ENCODE measurements around the gene TAS2R16. TPM values are rescaled to one million over a fixed set of nuclear protein-coding genes. Genes with fewer than 3 reads are reported as not detected.

TAS2R16 gene
- total RNA-seq (2014; rRNA removed; shearing (Covaris generic)), result not detected in 2 replicates
- polyA plus RNA-seq (2016; fragmentation: Nextera tagmentation; extraction: Ambion mirVana), result not detected in 2 replicates

DNA sequence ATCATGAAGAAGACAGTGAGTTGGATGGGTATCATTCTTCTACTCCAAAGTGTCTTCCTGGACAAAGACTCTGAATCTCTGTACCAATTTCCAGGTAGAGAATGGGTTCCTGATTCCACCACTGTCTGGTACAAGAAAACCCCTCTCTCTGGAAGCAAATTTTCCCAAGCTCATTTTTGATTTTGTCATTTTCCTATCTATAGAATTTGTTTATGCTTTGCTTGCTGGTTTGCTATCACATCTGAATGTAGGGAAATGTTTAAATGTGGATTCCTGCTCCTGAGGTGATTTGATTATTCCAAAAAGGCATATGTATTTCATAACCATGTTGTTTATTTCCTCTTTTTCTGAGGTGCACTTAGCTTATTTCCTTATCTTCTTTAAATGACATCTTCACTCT is at the start of gene TAS2R16:
TSS of gene TAS2R16 (minus strand) at position 101 of the 400 bp plus-strand sequence. CDS start at position 35, 66 bp downstream.
- H2AFZ ChIP-seq, result no peak within 1 kb of the TSS
- TF ChIP-seq EZH2 (IDR thresholded peaks at IDR 0.05; ENCODE audit: insufficient read depth, poor library complexity, severe bottlenecking) (no peak), EZH2phosphoT487 (IDR thresholded peaks at IDR 0.05; ENCODE audit: insufficient read depth, low read depth) (no peak)
- no peaks in the 10 kb centered on the region for H3K79me2 ChIP-seq (ENCODE audit: insufficient read depth)
- H3K9me3 ChIP-seq (ENCODE audit: low read depth), result no peaks in the 10 kb centered on the region
- H3K9me2 ChIP-seq (ENCODE audit: insufficient read depth), result no peaks in the 10 kb centered on the region
- no peaks in the 10 kb centered on the region for H3K4me1 ChIP-seq (ENCODE audit: insufficient read depth)
- no peaks in the 10 kb centered on the region for H4K20me1 ChIP-seq (ENCODE audit: insufficient read depth)
- no peak for DNase-seq
- H3K4me3 ChIP-seq, result no peak within 1 kb of the TSS
- H3K27me3 ChIP-seq (replicated peaks; ENCODE audit: insufficient read depth), result no peaks in the 10 kb centered on the region
- H3K27ac ChIP-seq, result no peak within 1 kb of the TSS
- H3K9ac ChIP-seq, result no peak within 1 kb of the TSS
- in situ Hi-C loops (cut with MboI), result no loop called here
- H3K36me3 ChIP-seq (ENCODE audit: low read depth), result no peaks in the 10 kb centered on the region
- no peak within 1 kb of the TSS for H3K4me2 ChIP-seq (ENCODE audit: unreplicated experiment)
- no peaks in the 10 kb centered on the region for H3F3A ChIP-seq (ENCODE audit: insufficient read depth)

- no peak overlapping the region for H3K4me3 ChIP-seq
- no peak for TF ChIP-seq EZH2phosphoT487 (IDR thresholded peaks at IDR 0.05; ENCODE audit: insufficient read depth, low read depth)
- TF ChIP-seq EZH2 (IDR thresholded peaks at IDR 0.05; ENCODE audit: insufficient read depth, poor library complexity, severe bottlenecking), result no peak
- no peak for DNase-seq
- in situ Hi-C loops (cut with MboI), result no loop called here
- no peak overlapping the region for H3K9ac ChIP-seq
- H3K79me2 ChIP-seq (ENCODE audit: insufficient read depth), result no peaks in the 10 kb centered on the region
- H2AFZ ChIP-seq, result no peak overlapping the region
- H3K4me1 ChIP-seq (ENCODE audit: insufficient read depth), result no peaks in the 10 kb centered on the region
- H3K27ac ChIP-seq, result no peak overlapping the region
- no peaks in the 10 kb centered on the region for H3K27me3 ChIP-seq (replicated peaks; ENCODE audit: insufficient read depth)
- H3K9me2 ChIP-seq (ENCODE audit: insufficient read depth), result no peaks in the 10 kb centered on the region
- no peaks in the 10 kb centered on the region for H3K36me3 ChIP-seq (ENCODE audit: low read depth)
- H3F3A ChIP-seq (ENCODE audit: insufficient read depth), result no peaks in the 10 kb centered on the region
- no peaks in the 10 kb centered on the region for H4K20me1 ChIP-seq (ENCODE audit: insufficient read depth)
- no peak overlapping the region for H3K4me2 ChIP-seq (ENCODE audit: unreplicated experiment)
- peaks cover 3% of the 10 kb centered on the region for H3K9me3 ChIP-seq (ENCODE audit: low read depth)
These were observed 48.1 kb upstream of the TAS2R16 start for GRCh38 chr7:123043642-123044041.

DNA sequence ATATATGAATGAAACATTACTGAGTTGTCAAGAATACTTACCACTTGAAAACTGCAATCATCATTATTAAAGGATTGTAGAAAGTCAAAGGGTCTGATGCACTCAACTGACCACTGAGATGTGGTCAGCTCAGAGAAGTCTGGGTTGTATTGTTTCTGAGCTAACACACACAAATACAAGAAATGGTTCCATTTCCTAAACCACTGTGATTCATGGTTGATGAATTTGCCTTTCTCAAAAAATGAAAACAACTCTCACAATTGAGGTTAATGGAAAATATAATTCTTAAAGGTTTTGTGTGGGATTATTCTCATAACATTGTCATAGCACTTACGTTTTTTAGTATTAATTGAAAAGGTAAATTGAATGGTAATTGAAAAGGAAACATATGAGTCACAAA is 45.6 kb upstream of the TAS2R16 start:
- Histone ChIP-seq H2AFZ (no peak overlapping the region), H3K9me2 (ENCODE audit: insufficient read depth) (no peaks in the 10 kb centered on the region), H3K4me2 (ENCODE audit: unreplicated experiment) (no peak overlapping the region), H3K9me3 (ENCODE audit: low read depth) (peaks cover 5% of the 10 kb centered on the region), H3K27ac (no peak overlapping the region), H3K79me2 (ENCODE audit: insufficient read depth) (no peaks in the 10 kb centered on the region), H3K36me3 (ENCODE audit: low read depth) (no peaks in the 10 kb centered on the region), H3K4me1 (ENCODE audit: insufficient read depth) (no peaks in the 10 kb centered on the region), H3K27me3 (replicated peaks; ENCODE audit: insufficient read depth) (no peaks in the 10 kb centered on the region), H3F3A (ENCODE audit: insufficient read depth) (no peaks in the 10 kb centered on the region), H3K9ac (no peak overlapping the region), H3K4me3 (no peak overlapping the region), H4K20me1 (ENCODE audit: insufficient read depth) (no peaks in the 10 kb centered on the region)
- 8 to 9% methylated on average over 1 of the region's 1 CpG for WGBS, 2 experiments (ENCODE audit: low coverage in 1 of 2, low lambda C conversion rate in 2 of 2, missing lambda C conversion rate in 2 of 2)
- TF ChIP-seq EZH2 (IDR thresholded peaks at IDR 0.05; ENCODE audit: insufficient read depth, poor library complexity, severe bottlenecking), result no peak
- TF ChIP-seq EZH2phosphoT487 (IDR thresholded peaks at IDR 0.05; ENCODE audit: insufficient read depth, low read depth), result no peak
- in situ Hi-C loops (cut with MboI), result no loop called here
- no peak for DNase-seq

DNA sequence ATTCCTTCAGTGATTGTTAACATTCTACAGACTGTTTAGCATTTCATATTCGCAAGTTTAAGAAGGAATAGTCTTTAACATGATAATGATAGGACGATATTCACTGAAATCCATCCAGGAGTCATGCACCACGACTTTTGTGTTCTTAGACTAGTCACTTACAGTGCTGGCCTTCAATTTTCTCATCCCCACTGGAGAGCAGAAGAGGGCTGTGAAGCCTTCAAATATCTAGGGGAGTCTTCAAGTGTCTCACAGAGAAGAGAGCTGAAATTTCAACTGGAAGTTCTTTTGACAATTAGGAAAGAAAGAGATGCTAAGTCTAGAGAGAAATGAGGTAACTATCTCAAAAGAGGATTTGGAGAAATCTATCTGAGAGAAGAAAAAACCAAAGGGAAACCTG is 43.8 kb upstream of the TAS2R16 start:
- Histone ChIP-seq H3K36me3 (ENCODE audit: low read depth) (no peaks in the 10 kb centered on the region), H4K20me1 (ENCODE audit: insufficient read depth) (no peaks in the 10 kb centered on the region), H3K9me2 (ENCODE audit: insufficient read depth) (no peaks in the 10 kb centered on the region), H3K27ac (no peak overlapping the region), H3F3A (ENCODE audit: insufficient read depth) (no peaks in the 10 kb centered on the region), H3K4me1 (ENCODE audit: insufficient read depth) (no peaks in the 10 kb centered on the region), H2AFZ (no peak overlapping the region), H3K4me3 (no peak overlapping the region), H3K9me3 (ENCODE audit: low read depth) (peaks cover 5% of the 10 kb centered on the region), H3K27me3 (replicated peaks; ENCODE audit: insufficient read depth) (no peaks in the 10 kb centered on the region), H3K4me2 (ENCODE audit: unreplicated experiment) (no peak overlapping the region), H3K79me2 (ENCODE audit: insufficient read depth) (no peaks in the 10 kb centered on the region), H3K9ac (no peak overlapping the region)
- TF ChIP-seq EZH2 (IDR thresholded peaks at IDR 0.05; ENCODE audit: insufficient read depth, poor library complexity, severe bottlenecking), result no peak
- TF ChIP-seq EZH2phosphoT487 (IDR thresholded peaks at IDR 0.05; ENCODE audit: insufficient read depth, low read depth), result no peak
- DNase-seq, result no peak
- in situ Hi-C loops (cut with MboI), result no loop called here
- 3% methylated on average over 3 of the region's 3 CpGs for WGBS, 2 experiments (ENCODE audit: low coverage in 1 of 2, low lambda C conversion rate in 2 of 2, missing lambda C conversion rate in 2 of 2)

- Histone ChIP-seq H3K4me1 (ENCODE audit: insufficient read depth) (no peaks in the 10 kb centered on the region), H3K36me3 (ENCODE audit: low read depth) (no peaks in the 10 kb centered on the region), H3K4me2 (ENCODE audit: unreplicated experiment) (no peak overlapping the region), H3K9me3 (ENCODE audit: low read depth) (peaks cover 5% of the 10 kb centered on the region), H3K9ac (no peak overlapping the region), H2AFZ (no peak overlapping the region), H3K27ac (no peak overlapping the region), H3K4me3 (no peak overlapping the region), H3K79me2 (ENCODE audit: insufficient read depth) (no peaks in the 10 kb centered on the region), H4K20me1 (ENCODE audit: insufficient read depth) (no peaks in the 10 kb centered on the region), H3K27me3 (replicated peaks; ENCODE audit: insufficient read depth) (no peaks in the 10 kb centered on the region), H3F3A (ENCODE audit: insufficient read depth) (no peaks in the 10 kb centered on the region), H3K9me2 (ENCODE audit: insufficient read depth) (no peaks in the 10 kb centered on the region)
- in situ Hi-C loops (cut with MboI), result no loop called here
- TF ChIP-seq EZH2 (IDR thresholded peaks at IDR 0.05; ENCODE audit: insufficient read depth, poor library complexity, severe bottlenecking) (no peak), EZH2phosphoT487 (IDR thresholded peaks at IDR 0.05; ENCODE audit: insufficient read depth, low read depth) (no peak)
- WGBS, 2 experiments (ENCODE audit: low coverage in 1 of 2, low lambda C conversion rate in 2 of 2, missing lambda C conversion rate in 2 of 2), result 65 to 89% methylated on average over 1 of the region's 1 CpG
- no peak for DNase-seq
These were observed 38.6 kb upstream of the TAS2R16 start for GRCh38 chr7:123034106-123034505.
